GM18498 (cell line): ENCODE data around the gene ATAD3A.

Experiments used
- ATAC-seq: cut with Tn5 transposase; IDR thresholded peaks from one replicate; pipeline ENCODE4 v1.9.1; 2021; ENCODE audit warnings: mild to moderate bottlenecking, moderate library complexity; ENCODE audit not compliant: unreplicated experiment

The ATAD3A gene

GRCh38 chr1:1538334-1538733 lies 26.4 kb downstream of the ATAD3A start:
- no peak for ATAC-seq

- ATAC-seq, result no peak
Observed at GRCh38 chr1:1538989-1539309, 27.0 kb downstream of the ATAD3A start.

- ATAC-seq, result no peak
Observed at GRCh38 chr1:1539310-1540089, 27.5 kb downstream of the ATAD3A start.

- no peak for ATAC-seq
Observed at GRCh38 chr1:1540090-1540817, 28.3 kb downstream of the ATAD3A start, which contains the start of gene TMEM240. TSS of gene TMEM240 (minus strand) at chr1:1540624. CDS start at chr1:1540346, 278 bp downstream.

- ATAC-seq, result no peak
Observed at GRCh38 chr1:1540818-1541628, 29.1 kb downstream of the ATAD3A start.

- ATAC-seq, result no peak
Observed at GRCh38 chr1:1541956-1542765, 30.2 kb downstream of the ATAD3A start.

- no peak for ATAC-seq
Observed at GRCh38 chr1:1542766-1543705, 31.1 kb downstream of the ATAD3A start.

GRCh38 chr1:1543706-1544099 lies 31.7 kb downstream of the ATAD3A start:
- ATAC-seq, result no peak

- ATAC-seq, result no peak
Observed at GRCh38 chr1:1544544-1544943, 32.6 kb downstream of the ATAD3A start.

GRCh38 chr1:1545946-1546737 lies 34.2 kb downstream of the ATAD3A start:
- ATAC-seq, result no peak

- no peak for ATAC-seq
Observed at GRCh38 chr1:1547011-1547410, 35.0 kb downstream of the ATAD3A start.

- no peak for ATAC-seq
Observed at GRCh38 chr1:1547476-1547875, 35.5 kb downstream of the ATAD3A start.

GRCh38 chr1:1548591-1548990 lies 36.6 kb downstream of the ATAD3A start:
- no peak for ATAC-seq

- no peak for ATAC-seq
Observed at GRCh38 chr1:1550087-1550486, 38.1 kb downstream of the ATAD3A start.

- no peak for ATAC-seq
Observed at GRCh38 chr1:1550591-1551432, 38.9 kb downstream of the ATAD3A start.

- ATAC-seq, result no peak
Observed at GRCh38 chr1:1551524-1552262, 39.7 kb downstream of the ATAD3A start.

- no peak for ATAC-seq
Observed at GRCh38 chr1:1552263-1552639, 40.3 kb downstream of the ATAD3A start.
